HEK293 (cell line): ENCODE measurements around the gene PRMT1.

Experiments
- FEZF1 ChIP-seq: fragments of 450-650 bp; formaldehyde crosslinking; IDR thresholded peaks from 2 replicates; pipeline ENCODE4 v1.5.1; 2016; ENCODE audit warnings: missing biosample characterization, missing genetic modification characterization
- HOXA7 ChIP-seq: sonication (generic); formaldehyde crosslinking; IDR thresholded peaks from 2 replicates; pipeline ENCODE4 v1.8.1; 2022; ENCODE audit warnings: missing genetic modification reagents, borderline replicate concordance
- KLF1 ChIP-seq: fragments of 450-650 bp; formaldehyde crosslinking; IDR thresholded peaks from 2 replicates; pipeline ENCODE4 v1.5.1; 2016; ENCODE audit warnings: missing biosample characterization, missing genetic modification characterization
- TCF7L2 ChIP-seq: IDR thresholded peaks from 2 replicates; pipeline ENCODE4 v1.6.1; 2011; ENCODE audit warnings: low read depth, mild to moderate bottlenecking, inconsistent platforms, low read length, moderate library complexity, borderline replicate concordance
- ZBTB11 ChIP-seq: fragments of 450-650 bp; formaldehyde crosslinking; conservative IDR thresholded peaks from 2 replicates; pipeline ENCODE4 v1.5.1; 2016; ENCODE audit warnings: low read depth, missing biosample characterization, missing genetic modification characterization
- ZNF121 ChIP-seq: fragments of 450-650 bp; formaldehyde crosslinking; IDR thresholded peaks from 2 replicates; pipeline ENCODE4 v1.5.1; 2016; ENCODE audit warnings: missing biosample characterization, missing genetic modification characterization
- ZNF350 ChIP-seq: fragments of 450-650 bp; formaldehyde crosslinking; IDR thresholded peaks from 2 replicates; pipeline ENCODE4 v1.5.0; 2017; ENCODE audit warnings: missing biosample characterization, mild to moderate bottlenecking, missing genetic modification characterization
- TF ChIP-seq, protein P1 (sequence below): fragments of 450-650 bp; formaldehyde crosslinking; IDR thresholded peaks from 2 replicates; pipeline ENCODE4 v1.5.1; 2016; ENCODE audit warnings: missing biosample characterization, missing genetic modification characterization

- TF ChIP-seq ZNF121 (tag by site-specific recombination) = no peak
- no peak for TF ChIP-seq ZNF350
- no peak for TF ChIP-seq KLF1
- TF ChIP-seq ZBTB11 (tag by site-specific recombination) = no peak
- TF ChIP-seq, protein P1, sequence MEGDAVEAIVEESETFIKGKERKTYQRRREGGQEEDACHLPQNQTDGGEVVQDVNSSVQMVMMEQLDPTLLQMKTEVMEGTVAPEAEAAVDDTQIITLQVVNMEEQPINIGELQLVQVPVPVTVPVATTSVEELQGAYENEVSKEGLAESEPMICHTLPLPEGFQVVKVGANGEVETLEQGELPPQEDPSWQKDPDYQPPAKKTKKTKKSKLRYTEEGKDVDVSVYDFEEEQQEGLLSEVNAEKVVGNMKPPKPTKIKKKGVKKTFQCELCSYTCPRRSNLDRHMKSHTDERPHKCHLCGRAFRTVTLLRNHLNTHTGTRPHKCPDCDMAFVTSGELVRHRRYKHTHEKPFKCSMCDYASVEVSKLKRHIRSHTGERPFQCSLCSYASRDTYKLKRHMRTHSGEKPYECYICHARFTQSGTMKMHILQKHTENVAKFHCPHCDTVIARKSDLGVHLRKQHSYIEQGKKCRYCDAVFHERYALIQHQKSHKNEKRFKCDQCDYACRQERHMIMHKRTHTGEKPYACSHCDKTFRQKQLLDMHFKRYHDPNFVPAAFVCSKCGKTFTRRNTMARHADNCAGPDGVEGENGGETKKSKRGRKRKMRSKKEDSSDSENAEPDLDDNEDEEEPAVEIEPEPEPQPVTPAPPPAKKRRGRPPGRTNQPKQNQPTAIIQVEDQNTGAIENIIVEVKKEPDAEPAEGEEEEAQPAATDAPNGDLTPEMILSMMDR (tag by site-specific recombination) = no peak
- TF ChIP-seq TCF7L2 = no peak
- no peak for TF ChIP-seq FEZF1
- no peak for TF ChIP-seq HOXA7 (CRISPR knock-in tag)
Observed at GRCh38 chr19:49718991-49719390, 41.9 kb downstream of the PRMT1 start.
